Measurements from ENCODE around the gene TUBGCP5.

Gene TUBGCP5

DNA sequence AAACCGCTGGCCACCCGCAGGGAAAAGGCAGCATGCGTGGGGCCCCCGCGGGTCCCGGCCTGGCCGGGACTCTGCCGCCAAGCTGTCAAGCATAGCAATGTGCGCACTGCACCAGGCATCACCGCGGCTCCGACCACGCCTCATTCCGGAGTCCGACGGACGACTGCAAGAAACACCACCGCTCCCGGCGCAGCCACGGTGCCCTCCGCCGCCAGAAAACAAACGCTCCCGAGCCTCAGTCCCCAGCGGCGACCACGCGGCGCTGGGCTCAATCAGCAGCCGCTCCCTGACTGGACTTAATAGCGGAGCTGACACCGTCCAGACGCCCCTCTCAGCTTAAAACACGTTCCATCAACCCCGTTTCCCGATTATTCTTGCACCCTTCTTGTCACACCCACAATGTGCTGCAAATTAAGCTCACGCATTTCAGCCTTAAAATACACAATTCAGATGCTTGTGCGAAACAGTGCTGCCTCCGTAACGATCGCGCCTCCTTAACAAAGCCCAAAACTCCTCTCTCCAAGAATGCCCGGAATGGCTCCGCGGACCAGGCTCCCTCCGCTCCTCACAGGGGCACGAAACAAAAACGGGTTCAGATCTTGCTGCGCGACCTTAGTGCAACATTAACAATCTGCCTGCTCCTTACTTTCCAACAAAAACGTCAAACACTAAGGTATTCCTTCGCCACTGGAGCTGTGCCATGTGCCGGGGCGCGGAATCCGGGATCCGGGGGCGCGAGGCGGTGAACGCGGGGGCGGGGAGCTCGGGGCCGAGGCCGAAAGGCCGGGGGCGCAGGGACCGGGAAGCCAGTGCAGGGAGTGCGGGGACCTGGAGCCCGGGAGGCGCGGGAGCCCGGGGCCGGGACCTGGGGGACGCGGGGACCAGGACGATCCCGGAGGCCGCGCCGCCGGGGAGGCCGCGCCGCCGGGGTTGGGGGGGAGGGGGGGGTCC is 59.9 kb downstream of the TUBGCP5 start:
- H3K4me2 ChIP-seq (ENCODE audit: low read depth, low read length, poor library complexity, severe bottlenecking): peak overlapping the region; percentile 49
- H3F3A ChIP-seq (ENCODE audit: insufficient read depth): no peaks in the 10 kb centered on the region
- TF ChIP-seq, protein P1, sequence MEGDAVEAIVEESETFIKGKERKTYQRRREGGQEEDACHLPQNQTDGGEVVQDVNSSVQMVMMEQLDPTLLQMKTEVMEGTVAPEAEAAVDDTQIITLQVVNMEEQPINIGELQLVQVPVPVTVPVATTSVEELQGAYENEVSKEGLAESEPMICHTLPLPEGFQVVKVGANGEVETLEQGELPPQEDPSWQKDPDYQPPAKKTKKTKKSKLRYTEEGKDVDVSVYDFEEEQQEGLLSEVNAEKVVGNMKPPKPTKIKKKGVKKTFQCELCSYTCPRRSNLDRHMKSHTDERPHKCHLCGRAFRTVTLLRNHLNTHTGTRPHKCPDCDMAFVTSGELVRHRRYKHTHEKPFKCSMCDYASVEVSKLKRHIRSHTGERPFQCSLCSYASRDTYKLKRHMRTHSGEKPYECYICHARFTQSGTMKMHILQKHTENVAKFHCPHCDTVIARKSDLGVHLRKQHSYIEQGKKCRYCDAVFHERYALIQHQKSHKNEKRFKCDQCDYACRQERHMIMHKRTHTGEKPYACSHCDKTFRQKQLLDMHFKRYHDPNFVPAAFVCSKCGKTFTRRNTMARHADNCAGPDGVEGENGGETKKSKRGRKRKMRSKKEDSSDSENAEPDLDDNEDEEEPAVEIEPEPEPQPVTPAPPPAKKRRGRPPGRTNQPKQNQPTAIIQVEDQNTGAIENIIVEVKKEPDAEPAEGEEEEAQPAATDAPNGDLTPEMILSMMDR (IDR thresholded peaks at IDR 0.05; ENCODE audit: insufficient read depth, low read length, poor library complexity, severe bottlenecking): no peak
- no peak for TF ChIP-seq EZH2phosphoT487 (conservative IDR thresholded peaks at IDR 0.05; ENCODE audit: low read length)
- H3K36me3 ChIP-seq (ENCODE audit: low read length): no peaks in the 10 kb centered on the region
- H3K4me3 ChIP-seq (ENCODE audit: insufficient read depth, low read length, poor library complexity, severe bottlenecking): peak overlapping the region; percentile 3
- H3K79me2 ChIP-seq (ENCODE audit: insufficient read depth, low read length): no peaks in the 10 kb centered on the region
- H3K9ac ChIP-seq (ENCODE audit: low read length): no peak overlapping the region
- H3K9me2 ChIP-seq (replicated peaks; ENCODE audit: insufficient read depth, low read length): no peaks in the 10 kb centered on the region
- no peak overlapping the region for H2AFZ ChIP-seq (ENCODE audit: low read depth, low read length, severe bottlenecking)
- H3K9me3 ChIP-seq (ENCODE audit: insufficient read depth, low read length): no peaks in the 10 kb centered on the region
- no peak overlapping the region for H3K27ac ChIP-seq (ENCODE audit: low read depth, low read length)
- no peaks in the 10 kb centered on the region for H4K20me1 ChIP-seq (ENCODE audit: low read depth, low read length)
- H3K27me3 ChIP-seq (ENCODE audit: low read length): no peaks in the 10 kb centered on the region

DNA sequence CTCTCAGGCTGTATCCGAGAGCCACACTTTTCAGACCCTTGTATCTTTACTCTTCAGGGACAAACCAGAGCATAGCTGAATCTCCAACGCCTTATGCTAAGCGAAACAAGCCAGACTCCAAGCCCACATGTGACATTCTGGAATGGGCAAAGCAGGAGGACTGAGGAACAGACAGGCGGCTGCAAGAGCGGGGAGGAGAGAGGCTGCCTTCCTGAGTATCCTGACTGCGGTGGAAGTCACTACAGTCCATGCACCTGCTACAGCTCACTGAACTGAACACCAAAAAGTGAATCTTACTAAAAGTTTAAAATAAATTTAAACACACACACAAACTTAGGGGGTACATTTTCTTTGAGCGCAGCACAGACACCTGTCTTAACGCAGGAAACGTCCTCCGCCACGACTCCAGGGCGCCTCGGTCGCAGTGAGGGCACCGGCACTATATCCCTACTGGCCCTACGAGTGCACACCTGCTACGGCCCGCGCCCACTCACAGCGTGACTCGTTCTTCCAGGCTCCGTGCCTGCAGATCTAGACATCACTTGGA is 60.6 kb downstream of the TUBGCP5 start:
- Histone ChIP-seq H3K27ac (ENCODE audit: low read depth, low read length) (no peak overlapping the region), H2AFZ (ENCODE audit: low read depth, low read length, severe bottlenecking) (no peak overlapping the region), H3K4me2 (ENCODE audit: low read depth, low read length, poor library complexity, severe bottlenecking) (peak overlapping the region; percentile 49), H3K79me2 (ENCODE audit: insufficient read depth, low read length) (no peaks in the 10 kb centered on the region), H3K4me3 (ENCODE audit: insufficient read depth, low read length, poor library complexity, severe bottlenecking) (no peak overlapping the region), H3K9me2 (replicated peaks; ENCODE audit: insufficient read depth, low read length) (no peaks in the 10 kb centered on the region), H3K36me3 (ENCODE audit: low read length) (no peaks in the 10 kb centered on the region), H4K20me1 (ENCODE audit: low read depth, low read length) (no peaks in the 10 kb centered on the region), H3K9ac (ENCODE audit: low read length) (no peak overlapping the region), H3K27me3 (ENCODE audit: low read length) (no peaks in the 10 kb centered on the region), H3K9me3 (ENCODE audit: insufficient read depth, low read length) (no peaks in the 10 kb centered on the region), H3F3A (ENCODE audit: insufficient read depth) (no peaks in the 10 kb centered on the region)
- TF ChIP-seq EZH2phosphoT487 (conservative IDR thresholded peaks at IDR 0.05; ENCODE audit: low read length): no peak

DNA sequence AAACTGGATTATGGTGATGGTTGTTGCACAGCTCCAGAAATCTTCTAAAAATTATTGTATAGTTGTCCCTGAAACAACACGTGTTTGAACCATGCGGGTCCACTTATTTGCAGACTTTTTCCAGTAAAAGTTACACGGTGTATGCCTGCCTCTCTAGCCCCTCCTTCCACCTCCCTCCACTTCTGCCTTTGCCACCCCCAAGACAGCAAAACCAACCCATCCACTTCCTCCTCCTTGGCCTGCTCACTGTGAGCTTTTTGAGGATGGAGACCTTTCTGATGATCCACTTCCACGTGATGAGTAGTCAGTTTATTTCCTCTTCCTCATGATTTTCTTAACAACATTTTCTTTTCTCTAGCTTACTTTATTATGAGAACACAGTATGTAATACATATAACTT is 64.6 kb downstream of the TUBGCP5 start:
- Histone ChIP-seq H4K20me1 (ENCODE audit: low read depth, low read length) (no peaks in the 10 kb centered on the region), H3K9me3 (ENCODE audit: insufficient read depth, low read length) (no peaks in the 10 kb centered on the region), H3K4me2 (ENCODE audit: low read depth, low read length, poor library complexity, severe bottlenecking) (no peak overlapping the region), H3F3A (ENCODE audit: insufficient read depth) (no peaks in the 10 kb centered on the region), H3K9me2 (replicated peaks; ENCODE audit: insufficient read depth, low read length) (no peaks in the 10 kb centered on the region), H3K4me3 (ENCODE audit: insufficient read depth, low read length, poor library complexity, severe bottlenecking) (no peak overlapping the region), H3K36me3 (ENCODE audit: low read length) (no peaks in the 10 kb centered on the region), H3K79me2 (ENCODE audit: insufficient read depth, low read length) (no peaks in the 10 kb centered on the region), H3K9ac (ENCODE audit: low read length) (no peak overlapping the region), H3K27me3 (ENCODE audit: low read length) (no peaks in the 10 kb centered on the region), H3K27ac (ENCODE audit: low read depth, low read length) (no peak overlapping the region), H2AFZ (ENCODE audit: low read depth, low read length, severe bottlenecking) (no peak overlapping the region)
- TF ChIP-seq EZH2phosphoT487 (conservative IDR thresholded peaks at IDR 0.05; ENCODE audit: low read length): no peak
- TF ChIP-seq, protein P1 (IDR thresholded peaks at IDR 0.05; ENCODE audit: insufficient read depth, low read length, poor library complexity, severe bottlenecking): no peak

DNA sequence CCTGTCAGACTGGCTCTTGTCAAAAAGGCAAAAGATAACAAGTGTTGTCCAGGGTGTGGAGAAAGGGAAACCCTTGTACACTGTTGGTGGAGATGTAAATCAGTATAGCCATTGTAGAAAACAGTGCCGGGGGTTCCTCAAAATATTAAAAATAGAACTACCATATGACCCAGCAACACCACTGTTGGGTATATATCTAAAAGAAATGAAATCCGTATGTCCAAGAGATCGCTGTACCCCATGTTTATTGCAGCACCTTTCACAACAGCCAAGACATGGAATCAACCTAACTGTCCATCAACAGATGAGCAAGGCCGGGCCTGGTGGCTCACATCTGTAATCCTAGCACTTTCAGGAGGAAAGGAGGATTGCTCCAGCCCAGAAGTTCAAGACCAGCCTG is 65.4 kb downstream of the TUBGCP5 start:
- Histone ChIP-seq H3K9me3 (ENCODE audit: insufficient read depth, low read length) (no peaks in the 10 kb centered on the region), H3K4me3 (ENCODE audit: insufficient read depth, low read length, poor library complexity, severe bottlenecking) (no peak overlapping the region), H3K79me2 (ENCODE audit: insufficient read depth, low read length) (no peaks in the 10 kb centered on the region), H3K36me3 (ENCODE audit: low read length) (no peaks in the 10 kb centered on the region), H3K4me2 (ENCODE audit: low read depth, low read length, poor library complexity, severe bottlenecking) (no peak overlapping the region), H3F3A (ENCODE audit: insufficient read depth) (no peaks in the 10 kb centered on the region), H4K20me1 (ENCODE audit: low read depth, low read length) (no peaks in the 10 kb centered on the region), H3K27ac (ENCODE audit: low read depth, low read length) (no peak overlapping the region), H3K27me3 (ENCODE audit: low read length) (no peaks in the 10 kb centered on the region), H3K9ac (ENCODE audit: low read length) (no peak overlapping the region), H2AFZ (ENCODE audit: low read depth, low read length, severe bottlenecking) (no peak overlapping the region), H3K9me2 (replicated peaks; ENCODE audit: insufficient read depth, low read length) (no peaks in the 10 kb centered on the region)
- no peak for TF ChIP-seq EZH2phosphoT487 (conservative IDR thresholded peaks at IDR 0.05; ENCODE audit: low read length)
- TF ChIP-seq, protein P1 (IDR thresholded peaks at IDR 0.05; ENCODE audit: insufficient read depth, low read length, poor library complexity, severe bottlenecking): no peak
